C4-2B (cell line): Measurements from ENCODE around the gene DEAF1.

Experiments
- CTCF ChIP-seq: fragments of 450-650 bp; conservative IDR thresholded peaks from 2 replicates; pipeline ENCODE4 v1.5.1; 2017; ENCODE audit warnings: mild to moderate bottlenecking
- ZFX ChIP-seq: fragments of 450-650 bp; IDR thresholded peaks from 2 replicates; pipeline ENCODE4 v1.6.1; 2017

- TF ChIP-seq CTCF = no peak
- TF ChIP-seq ZFX = no peak
These were observed 59.0 kb downstream of the DEAF1 start for GRCh38 chr11:635945-636510.
